Liver (tissue), 3 donors: ENCODE results near the gene PLIN1.

Experiments
- EGR1 ChIP-seq, 2 donors: IDR thresholded peaks; 2 replicates each; pipeline ENCODE4 v1.6.1; 2016 to 2018; ENCODE audit warnings: antibody characterized with exemption in 2 of 2, low read depth in 2 of 2
- FOXA1 ChIP-seq: IDR thresholded peaks from 2 replicates; pipeline ENCODE4 v1.6.1; 2016; ENCODE audit warnings: antibody characterized with exemption
- GABPA ChIP-seq, 2 donors: IDR thresholded peaks in 1 of 2; conservative IDR thresholded peaks in 1 of 2; 2 replicates each; pipeline ENCODE4 v1.6.1; 2016; ENCODE audit warnings: antibody characterized with exemption in 2 of 2, mild to moderate bottlenecking in 1 of 2, moderate library complexity in 1 of 2
- HNF4G ChIP-seq: IDR thresholded peaks from 2 replicates; pipeline ENCODE4 v1.6.1; 2016; ENCODE audit warnings: antibody characterized with exemption
- JUND ChIP-seq, 2 donors: IDR thresholded peaks; 2 replicates each; pipeline ENCODE4 v1.6.1; 2016; ENCODE audit warnings: antibody characterized with exemption in 2 of 2
- NR2F2 ChIP-seq: IDR thresholded peaks from 2 replicates; pipeline ENCODE4 v1.6.1; 2016; ENCODE audit warnings: antibody characterized with exemption
- RAD21 ChIP-seq, 2 donors: IDR thresholded peaks; 2 replicates each; pipeline ENCODE4 v1.6.1; 2016; ENCODE audit warnings: antibody characterized with exemption in 2 of 2, mild to moderate bottlenecking in 2 of 2
- SP1 ChIP-seq: IDR thresholded peaks from 2 replicates; pipeline ENCODE4 v1.6.1; 2018; ENCODE audit warnings: antibody characterized with exemption, mild to moderate bottlenecking
- TAF1 ChIP-seq: conservative IDR thresholded peaks from 2 replicates; pipeline ENCODE4 v1.6.1; 2016; ENCODE audit warnings: antibody characterized with exemption, mild to moderate bottlenecking
- YY1 ChIP-seq: IDR thresholded peaks from 2 replicates; pipeline ENCODE4 v1.6.1; 2016; ENCODE audit warnings: antibody characterized with exemption, mild to moderate bottlenecking
- TF ChIP-seq, protein P1 (sequence below): fragments of 150-350 bp; IDR thresholded peaks from 2 replicates; pipeline ENCODE4 v1.5.1; 2017; ENCODE audit warnings: improper control_type of control experiment, low read depth, low read length; ENCODE audit not compliant: missing input control
- TF ChIP-seq, protein P2 (sequence below): IDR thresholded peaks from 2 replicates; pipeline ENCODE4 v1.6.1; 2016; ENCODE audit warnings: antibody characterized with exemption, mild to moderate bottlenecking
- TF ChIP-seq, protein P3 (sequence below): IDR thresholded peaks from 2 replicates; pipeline ENCODE4 v1.6.1; 2016; ENCODE audit warnings: antibody characterized with exemption
- TF ChIP-seq, protein P4 (sequence below): IDR thresholded peaks from 2 replicates; pipeline ENCODE4 v1.6.1; 2016; ENCODE audit warnings: antibody characterized with exemption
- donor health status: healthy.
- donor health status: healthy.

DNA sequence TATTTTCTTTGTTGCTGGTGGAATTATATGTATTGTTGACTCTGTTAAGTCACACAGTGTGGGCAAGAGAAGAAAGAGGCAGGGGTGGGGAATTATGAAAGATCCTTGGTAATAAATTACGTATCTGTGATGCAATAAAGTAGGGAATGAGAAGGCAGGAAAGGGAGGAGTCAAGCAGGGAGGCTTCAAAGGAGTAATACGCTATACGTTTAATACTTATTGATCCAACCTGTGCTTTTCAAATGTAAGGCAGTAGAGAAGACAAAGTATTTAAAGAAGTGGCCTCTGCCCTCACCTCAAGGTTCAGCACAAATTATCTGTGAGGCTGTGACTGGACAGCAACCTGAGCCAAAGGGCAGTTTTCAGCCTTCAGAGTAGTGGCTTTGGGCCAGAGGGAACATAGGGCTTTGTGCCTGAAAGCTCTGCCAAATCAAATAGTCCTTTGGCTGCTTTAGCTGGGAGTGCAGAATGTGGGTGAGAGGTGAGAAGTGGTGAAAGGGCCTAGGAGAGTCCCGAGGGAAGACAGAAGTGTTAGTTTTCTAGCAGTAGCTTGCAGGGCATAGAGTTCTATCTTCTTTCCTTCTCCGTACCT lies 1.2 kb upstream of the PLIN1 start:
- peak; percentile 100 for TF ChIP-seq SP1
- TF ChIP-seq, protein P1, sequence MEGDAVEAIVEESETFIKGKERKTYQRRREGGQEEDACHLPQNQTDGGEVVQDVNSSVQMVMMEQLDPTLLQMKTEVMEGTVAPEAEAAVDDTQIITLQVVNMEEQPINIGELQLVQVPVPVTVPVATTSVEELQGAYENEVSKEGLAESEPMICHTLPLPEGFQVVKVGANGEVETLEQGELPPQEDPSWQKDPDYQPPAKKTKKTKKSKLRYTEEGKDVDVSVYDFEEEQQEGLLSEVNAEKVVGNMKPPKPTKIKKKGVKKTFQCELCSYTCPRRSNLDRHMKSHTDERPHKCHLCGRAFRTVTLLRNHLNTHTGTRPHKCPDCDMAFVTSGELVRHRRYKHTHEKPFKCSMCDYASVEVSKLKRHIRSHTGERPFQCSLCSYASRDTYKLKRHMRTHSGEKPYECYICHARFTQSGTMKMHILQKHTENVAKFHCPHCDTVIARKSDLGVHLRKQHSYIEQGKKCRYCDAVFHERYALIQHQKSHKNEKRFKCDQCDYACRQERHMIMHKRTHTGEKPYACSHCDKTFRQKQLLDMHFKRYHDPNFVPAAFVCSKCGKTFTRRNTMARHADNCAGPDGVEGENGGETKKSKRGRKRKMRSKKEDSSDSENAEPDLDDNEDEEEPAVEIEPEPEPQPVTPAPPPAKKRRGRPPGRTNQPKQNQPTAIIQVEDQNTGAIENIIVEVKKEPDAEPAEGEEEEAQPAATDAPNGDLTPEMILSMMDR = no peak
- TF ChIP-seq, protein P2, sequence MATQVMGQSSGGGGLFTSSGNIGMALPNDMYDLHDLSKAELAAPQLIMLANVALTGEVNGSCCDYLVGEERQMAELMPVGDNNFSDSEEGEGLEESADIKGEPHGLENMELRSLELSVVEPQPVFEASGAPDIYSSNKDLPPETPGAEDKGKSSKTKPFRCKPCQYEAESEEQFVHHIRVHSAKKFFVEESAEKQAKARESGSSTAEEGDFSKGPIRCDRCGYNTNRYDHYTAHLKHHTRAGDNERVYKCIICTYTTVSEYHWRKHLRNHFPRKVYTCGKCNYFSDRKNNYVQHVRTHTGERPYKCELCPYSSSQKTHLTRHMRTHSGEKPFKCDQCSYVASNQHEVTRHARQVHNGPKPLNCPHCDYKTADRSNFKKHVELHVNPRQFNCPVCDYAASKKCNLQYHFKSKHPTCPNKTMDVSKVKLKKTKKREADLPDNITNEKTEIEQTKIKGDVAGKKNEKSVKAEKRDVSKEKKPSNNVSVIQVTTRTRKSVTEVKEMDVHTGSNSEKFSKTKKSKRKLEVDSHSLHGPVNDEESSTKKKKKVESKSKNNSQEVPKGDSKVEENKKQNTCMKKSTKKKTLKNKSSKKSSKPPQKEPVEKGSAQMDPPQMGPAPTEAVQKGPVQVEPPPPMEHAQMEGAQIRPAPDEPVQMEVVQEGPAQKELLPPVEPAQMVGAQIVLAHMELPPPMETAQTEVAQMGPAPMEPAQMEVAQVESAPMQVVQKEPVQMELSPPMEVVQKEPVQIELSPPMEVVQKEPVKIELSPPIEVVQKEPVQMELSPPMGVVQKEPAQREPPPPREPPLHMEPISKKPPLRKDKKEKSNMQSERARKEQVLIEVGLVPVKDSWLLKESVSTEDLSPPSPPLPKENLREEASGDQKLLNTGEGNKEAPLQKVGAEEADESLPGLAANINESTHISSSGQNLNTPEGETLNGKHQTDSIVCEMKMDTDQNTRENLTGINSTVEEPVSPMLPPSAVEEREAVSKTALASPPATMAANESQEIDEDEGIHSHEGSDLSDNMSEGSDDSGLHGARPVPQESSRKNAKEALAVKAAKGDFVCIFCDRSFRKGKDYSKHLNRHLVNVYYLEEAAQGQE = peak; percentile 93
- TF ChIP-seq, protein P3, sequence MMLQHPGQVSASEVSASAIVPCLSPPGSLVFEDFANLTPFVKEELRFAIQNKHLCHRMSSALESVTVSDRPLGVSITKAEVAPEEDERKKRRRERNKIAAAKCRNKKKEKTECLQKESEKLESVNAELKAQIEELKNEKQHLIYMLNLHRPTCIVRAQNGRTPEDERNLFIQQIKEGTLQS = peak; percentile 73
- TF ChIP-seq NR2F2 = peak; percentile 89
- peak; percentile 25 to 74 for TF ChIP-seq GABPA (IDR thresholded peaks at IDR 0.05 in 1 of 2, conservative IDR thresholded peaks at IDR 0.05 in 1 of 2)
- TF ChIP-seq TAF1 = no peak
- peak; percentile 78 for TF ChIP-seq YY1
- TF ChIP-seq RAD21 (IDR thresholded peaks at IDR 0.05) = peak; percentile 44 to 45
- peak; percentile 76 for TF ChIP-seq FOXA1
- peak; percentile 88 to 95 for TF ChIP-seq JUND (IDR thresholded peaks at IDR 0.05)
- TF ChIP-seq, protein P4, sequence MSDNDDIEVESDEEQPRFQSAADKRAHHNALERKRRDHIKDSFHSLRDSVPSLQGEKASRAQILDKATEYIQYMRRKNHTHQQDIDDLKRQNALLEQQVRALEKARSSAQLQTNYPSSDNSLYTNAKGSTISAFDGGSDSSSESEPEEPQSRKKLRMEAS = peak; percentile 91
- TF ChIP-seq EGR1 (IDR thresholded peaks at IDR 0.05; ENCODE audit: low read depth in 2 of 2) = no peak
- TF ChIP-seq HNF4G = peak; percentile 97
